AG04450 (cell line): Measurements from ENCODE around the gene PARP9. TPM values are rescaled to one million over a fixed set of nuclear protein-coding genes. Genes with fewer than 3 reads are reported as not detected.

ENCODE experiments used
- CTCF ChIA-PET: fragments of 300-600, 350-600 bp; formaldehyde crosslinking; extraction: SDS; loops from one replicate; lab custom pipeline; 2022; ENCODE audit warnings: antibody characterized with exemption, inconsistent platforms; lab: Charles Lee
- POLR2A ChIA-PET: fragments of 350-600 bp; formaldehyde crosslinking; extraction: SDS; loops from one replicate; lab custom pipeline; 2021; ENCODE audit warnings: antibody characterized with exemption, inconsistent platforms; lab: Yijun Ruan, JAX
- DNase-seq: peaks from one replicate; pipeline ENCODE4 v3.0.0-alpha.2; 2011; ENCODE audit warnings: low read depth, low spot score
- H3K27ac ChIP-seq: one replicate; pipeline ENCODE4 v1.5.1; 2012; ENCODE audit warnings: low read depth, low read length, control low read depth
- H3K27me3 ChIP-seq: one replicate; pipeline ENCODE4 v1.6.0; 2012; ENCODE audit warnings: low read length; ENCODE audit not compliant: control insufficient read depth, insufficient read depth
- H3K4me3 ChIP-seq: 2 replicates; pipeline ENCODE4 v1.5.1; 2011; ENCODE audit warnings: mild to moderate bottlenecking, low read depth, low read length, control low read depth
- H3K9me3 ChIP-seq: 2 replicates; pipeline ENCODE4 v1.5.1; 2012; ENCODE audit warnings: low read length; ENCODE audit not compliant: control insufficient read depth, insufficient read depth
- CTCF ChIP-seq: IDR thresholded peaks from 2 replicates; pipeline ENCODE4 v1.5.1; 2011; ENCODE audit warnings: low read depth, low read length, control low read depth, inconsistent platforms
- polyA plus RNA-seq: library from polyadenylated mRNA; depleted of rRNA; stranded (reverse); fragments of >200 nt; gene quantifications from 2 replicates; pipeline ENCODE4 v1.2.3, GENCODE V29; 2011

The PARP9 gene
- polyA plus RNA-seq, 1 experiment: 24.4 TPM

- ChIA-PET POLR2A (no interaction called here), CTCF (no interaction called here)
- peaks cover 6% of the 10 kb centered on the region; the same call in 1 of the 2 replicates for H3K9me3 ChIP-seq
- no peak overlapping the region for H3K4me3 ChIP-seq
- no peak for DNase-seq
- no peak for TF ChIP-seq CTCF
- H3K27ac ChIP-seq: no peak overlapping the region
- no peaks in the 10 kb centered on the region for H3K27me3 ChIP-seq
Observed at GRCh38 chr3:122606330-122606729, 42.2 kb upstream of the PARP9 start.

- no peak overlapping the region for H3K4me3 ChIP-seq
- POLR2A ChIA-PET: no interaction called here
- TF ChIP-seq CTCF: no peak
- DNase-seq: no peak
- no peak overlapping the region for H3K27ac ChIP-seq
- CTCF ChIA-PET: no interaction called here
- H3K9me3 ChIP-seq: no peaks in the 10 kb centered on the region
- H3K27me3 ChIP-seq: no peaks in the 10 kb centered on the region
Observed at GRCh38 chr3:122603056-122603455, 39.0 kb upstream of the PARP9 start.

- H3K9me3 ChIP-seq: no peaks in the 10 kb centered on the region
- POLR2A ChIA-PET: no interaction called here
- CTCF ChIA-PET: no interaction called here
- H3K27ac ChIP-seq: no peak overlapping the region
- no peak for DNase-seq
- H3K27me3 ChIP-seq: no peaks in the 10 kb centered on the region
- H3K4me3 ChIP-seq: no peak overlapping the region
- no peak for TF ChIP-seq CTCF
Observed at GRCh38 chr3:122602011-122602710, 38.1 kb upstream of the PARP9 start.

- ChIA-PET CTCF (no interaction called here), POLR2A (no interaction called here)
- Histone ChIP-seq H3K9me3 (no peaks in the 10 kb centered on the region), H3K27ac (no peak overlapping the region), H3K27me3 (no peaks in the 10 kb centered on the region), H3K4me3 (no peak overlapping the region)
- TF ChIP-seq CTCF: no peak
- DNase-seq: no peak
Observed at GRCh38 chr3:122598556-122598955, 34.5 kb upstream of the PARP9 start.

GRCh38 chr3:122598151-122598550, 34.1 kb upstream of the PARP9 start:
- Histone ChIP-seq H3K9me3 (no peaks in the 10 kb centered on the region), H3K27ac (no peak overlapping the region), H3K27me3 (no peaks in the 10 kb centered on the region), H3K4me3 (no peak overlapping the region)
- POLR2A ChIA-PET: no interaction called here
- CTCF ChIA-PET: no interaction called here
- DNase-seq: no peak
- no peak for TF ChIP-seq CTCF
